Glutamatergic neuron (in vitro differentiated cells): ENCODE results near the gene H1-8. TPM values are rescaled to one million over a fixed set of nuclear protein-coding genes. Genes with fewer than 3 reads are reported as not detected.

Experiments used
- DNase-seq: peaks from one replicate; pipeline ENCODE4 v3.0.0; 2022
- H3K27ac Mint-ChIP-seq: one replicate; pipeline ENCODE4 v1.8.0; 2020; ENCODE audit warnings: mild to moderate bottlenecking, mixed read lengths, inconsistent platforms; ENCODE audit not compliant: unreplicated experiment
- H3K27me3 Mint-ChIP-seq: one replicate; pipeline ENCODE4 v1.8.0; 2020; ENCODE audit warnings: mild to moderate bottlenecking, moderate library complexity, mixed read lengths, inconsistent platforms; ENCODE audit not compliant: unreplicated experiment
- H3K36me3 Mint-ChIP-seq: one replicate; pipeline ENCODE4 v1.8.0; 2020; ENCODE audit warnings: mild to moderate bottlenecking, mixed read lengths, inconsistent platforms; ENCODE audit not compliant: unreplicated experiment
- H3K4me1 Mint-ChIP-seq: one replicate; pipeline ENCODE4 v1.8.0; 2020; ENCODE audit warnings: mild to moderate bottlenecking, low read depth, mixed read lengths, inconsistent platforms; ENCODE audit not compliant: unreplicated experiment
- H3K4me3 Mint-ChIP-seq: one replicate; pipeline ENCODE4 v1.8.0; 2020; ENCODE audit warnings: mild to moderate bottlenecking, mixed read lengths, inconsistent platforms; ENCODE audit not compliant: unreplicated experiment
- H3K9me3 Mint-ChIP-seq: one replicate; pipeline ENCODE4 v1.8.0; 2020; ENCODE audit warnings: mild to moderate bottlenecking, moderate library complexity, mixed read lengths, inconsistent platforms; ENCODE audit not compliant: unreplicated experiment
- CTCF ChIP-seq: fragments of 200-600 bp; sonication (generic); IDR thresholded peaks from one replicate; pipeline ENCODE4 v1.5.0; 2021; ENCODE audit not compliant: partially characterized antibody, unreplicated experiment
- total RNA-seq: library from RNA; stranded (reverse); fragmentation: NEBNext Ultra II Directional; extraction: Animal tissue kit (Norgen Biotek cat#: 25700); gene quantifications from one replicate; pipeline ENCODE4 v1.2.1, GENCODE V29; 2021; ENCODE audit not compliant: unreplicated experiment

H1-8 gene
- total RNA-seq, 1 donor from 2014 or later: not detected

GRCh38 chr3:129598000-129598381 lies 55.0 kb downstream of the H1-8 start:
- no peaks in the 10 kb centered on the region for H3K36me3 Mint-ChIP-seq
- no peak for DNase-seq

GRCh38 chr3:129598484-129598883 lies 55.5 kb downstream of the H1-8 start:
- no peaks in the 10 kb centered on the region for H3K36me3 Mint-ChIP-seq
- H3K9me3 Mint-ChIP-seq: peaks cover 3% of the 10 kb centered on the region
- peak overlapping the region; percentile 86 for H3K27ac Mint-ChIP-seq
- TF ChIP-seq CTCF: no peak
- peaks cover 4% of the 10 kb centered on the region for H3K27me3 Mint-ChIP-seq
- DNase-seq: no peak
- peaks cover 32% of the 10 kb centered on the region for H3K4me1 Mint-ChIP-seq
- peak overlapping the region; percentile 49 for H3K4me3 Mint-ChIP-seq

More at GRCh38 chr3:129598000-129598381, 55.0 kb downstream of the H1-8 start:
- peaks cover 4% of the 10 kb centered on the region for H3K27me3 Mint-ChIP-seq
- H3K4me3 Mint-ChIP-seq: peak overlapping the region; percentile 52
- TF ChIP-seq CTCF: no peak
- H3K27ac Mint-ChIP-seq: peak overlapping the region; percentile 86
- H3K4me1 Mint-ChIP-seq: peaks cover 37% of the 10 kb centered on the region
- H3K9me3 Mint-ChIP-seq: peaks cover 3% of the 10 kb centered on the region

GRCh38 chr3:129599073-129599472 lies 56.1 kb downstream of the H1-8 start:
- Mint-ChIP-seq H3K4me3 (no peak overlapping the region), H3K9me3 (peaks cover 5% of the 10 kb centered on the region), H3K27ac (no peak overlapping the region), H3K4me1 (peaks cover 29% of the 10 kb centered on the region), H3K36me3 (no peaks in the 10 kb centered on the region), H3K27me3 (peaks cover 6% of the 10 kb centered on the region)
- no peak for DNase-seq
- TF ChIP-seq CTCF: no peak

GRCh38 chr3:129599607-129600006 lies 56.6 kb downstream of the H1-8 start:
- Mint-ChIP-seq H3K27me3 (peaks cover 9% of the 10 kb centered on the region), H3K36me3 (no peaks in the 10 kb centered on the region), H3K4me3 (no peak overlapping the region), H3K4me1 (peaks cover 28% of the 10 kb centered on the region), H3K9me3 (peaks cover 4% of the 10 kb centered on the region), H3K27ac (peak overlapping the region; percentile 17)
- DNase-seq: no peak
- no peak for TF ChIP-seq CTCF

- no peaks in the 10 kb centered on the region for H3K36me3 Mint-ChIP-seq
- peak overlapping the region; percentile 43 for H3K27ac Mint-ChIP-seq
- peaks cover 28% of the 10 kb centered on the region for H3K4me1 Mint-ChIP-seq
Observed at GRCh38 chr3:129600348-129600747, 57.4 kb downstream of the H1-8 start.

More at GRCh38 chr3:129600348-129600747, 57.4 kb downstream of the H1-8 start:
- TF ChIP-seq CTCF: no peak
- DNase-seq: no peak
- Mint-ChIP-seq H3K4me3 (no peak overlapping the region), H3K27me3 (peaks cover 10% of the 10 kb centered on the region), H3K9me3 (peaks cover 4% of the 10 kb centered on the region)

Other genes starting within 250 kb of the H1-8 start
- 0.61 TPM for gene EFCAB12, start 114.5 kb upstream of the H1-8 start, total RNA-seq
- 21.3 TPM for gene MBD4, start 103.2 kb upstream of the H1-8 start, total RNA-seq
- 20.6 TPM for gene IFT122, start 103.0 kb upstream of the H1-8 start, total RNA-seq
- gene RHO, start 14.5 kb upstream of the H1-8 start, total RNA-seq: not detected
- gene PLXND1, start 63.5 kb downstream of the H1-8 start, total RNA-seq: 72.2 TPM